NCI-H345 (cell line): ENCODE results near the gene BACH1.

ENCODE experiments used
- DNase-seq: peaks from one replicate; lab custom pipeline; 2025; lab: John Stamatoyannopoulos, UW

The BACH1 gene

DNA sequence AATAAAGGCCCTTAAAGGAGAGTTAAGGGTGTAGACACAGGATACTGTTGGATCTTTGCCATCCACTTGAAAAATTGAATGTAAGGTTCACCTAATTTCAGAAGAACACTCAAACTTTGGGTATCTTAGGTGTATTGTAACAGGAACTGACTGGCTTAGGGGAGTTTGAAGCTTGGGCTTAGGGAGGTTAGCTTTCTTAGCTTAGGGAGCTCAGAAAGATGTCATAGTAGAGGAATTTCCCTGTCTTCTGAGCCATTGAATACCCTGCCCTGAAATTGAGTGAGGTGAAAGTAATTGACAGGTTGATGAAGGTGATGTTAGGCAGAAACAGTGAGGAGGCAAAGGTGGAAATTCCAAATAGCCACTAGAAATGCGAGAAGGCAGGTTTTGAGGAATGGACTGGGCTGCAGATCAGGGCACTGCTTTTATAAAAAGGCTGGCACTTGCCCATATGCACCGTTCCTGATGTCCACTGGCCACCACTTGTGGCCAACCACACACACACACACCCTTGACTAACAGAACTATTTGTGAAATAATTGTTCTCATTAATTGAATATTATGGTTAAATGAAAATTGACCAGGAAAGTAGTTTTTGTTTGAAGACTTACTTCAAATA is 16.5 kb downstream of the BACH1 start:
- no peak for DNase-seq

DNA sequence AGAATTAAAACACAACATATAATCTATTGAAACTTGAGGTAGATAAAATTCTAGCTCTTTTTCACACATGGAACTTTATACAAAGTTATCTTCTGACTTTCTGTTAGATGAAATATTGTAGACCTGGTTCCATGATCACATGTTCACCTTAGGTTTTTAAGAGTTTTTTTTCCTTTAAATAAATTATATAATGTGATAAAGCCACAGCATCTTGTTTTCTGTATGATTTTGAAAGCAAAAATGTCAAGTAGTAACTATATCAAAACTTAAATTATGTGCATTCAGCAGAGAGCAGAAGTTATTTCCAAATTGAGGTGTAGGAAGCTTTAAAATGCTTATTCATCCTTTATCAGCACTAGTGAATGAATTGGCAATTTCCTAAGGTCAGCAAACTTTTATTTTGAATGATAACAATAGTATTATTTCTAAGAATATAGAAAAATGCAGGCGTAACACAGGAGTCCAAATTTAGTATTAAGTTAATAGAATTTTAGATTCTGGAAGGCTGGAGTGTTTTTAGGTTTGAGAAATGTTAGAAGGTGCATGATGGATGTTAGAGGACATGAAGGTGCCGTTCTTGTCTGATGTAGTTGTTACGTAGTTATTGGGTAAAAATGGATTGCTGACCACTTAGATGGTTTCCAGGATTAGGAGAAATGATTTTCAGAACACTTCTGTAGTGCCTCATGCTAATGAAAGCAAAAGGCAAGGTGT is 17.5 kb downstream of the BACH1 start:
- no peak for DNase-seq

- DNase-seq: no peak
Measured at GRCh38 chr21:29316806-29317205, 18.1 kb downstream of the BACH1 start.

- DNase-seq: peak; percentile 10
Measured at GRCh38 chr21:29318354-29318753, 19.6 kb downstream of the BACH1 start.

- DNase-seq: no peak
Measured at GRCh38 chr21:29320031-29320430, 21.3 kb downstream of the BACH1 start.

GRCh38 chr21:29321217-29321616 is 22.5 kb downstream of the BACH1 start:
- no peak for DNase-seq

- DNase-seq: no peak
Measured at GRCh38 chr21:29321932-29322928, 23.5 kb downstream of the BACH1 start.

DNA sequence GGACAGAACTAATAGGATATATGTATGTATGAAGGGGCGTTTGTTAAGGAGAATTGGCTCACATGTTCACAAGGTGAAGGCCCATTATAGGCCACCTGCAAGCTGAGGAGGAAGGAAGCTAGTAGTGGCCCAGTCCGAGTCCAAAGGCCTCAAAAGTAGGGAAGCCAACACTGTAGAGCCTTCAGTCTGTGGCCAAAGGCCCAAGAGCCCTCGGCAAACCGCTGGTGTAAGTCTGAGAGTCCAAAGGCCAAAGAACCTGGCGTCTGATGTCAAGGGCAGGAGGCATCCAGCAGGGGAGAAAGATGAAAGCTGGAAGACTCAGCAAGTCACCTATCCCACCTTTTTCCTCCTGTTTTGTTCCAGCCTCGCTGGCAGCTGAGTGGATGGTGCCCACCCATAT is 24.5 kb downstream of the BACH1 start:
- DNase-seq: no peak

DNA sequence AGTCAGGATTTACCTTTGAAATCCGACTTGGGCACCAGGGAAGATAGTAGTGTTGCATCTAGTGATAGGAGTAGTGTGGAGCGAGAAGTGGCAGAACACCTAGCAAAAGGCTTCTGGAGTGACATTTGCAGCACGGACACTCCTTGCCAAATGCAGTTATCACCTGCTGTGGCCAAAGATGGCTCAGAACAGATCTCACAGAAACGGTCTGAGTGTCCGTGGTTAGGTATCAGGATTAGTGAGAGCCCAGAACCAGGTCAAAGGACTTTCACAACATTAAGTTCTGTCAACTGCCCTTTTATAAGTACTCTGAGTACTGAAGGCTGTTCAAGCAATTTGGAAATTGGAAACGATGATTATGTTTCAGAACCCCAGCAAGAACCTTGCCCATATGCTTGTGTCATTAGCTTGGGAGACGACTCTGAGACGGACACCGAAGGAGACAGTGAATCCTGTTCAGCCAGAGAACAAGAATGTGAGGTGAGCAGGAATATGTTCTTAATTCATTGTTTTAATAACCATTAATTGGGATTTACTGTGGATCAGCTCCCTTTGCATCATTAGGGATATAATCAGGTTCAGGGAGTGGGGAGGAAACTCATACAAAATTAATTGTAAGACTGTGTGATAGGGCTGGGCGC is 28.3 kb downstream of the BACH1 start:
- no peak for DNase-seq

GRCh38 chr21:29329406-29329805 is 30.7 kb downstream of the BACH1 start:
- DNase-seq: no peak

DNA sequence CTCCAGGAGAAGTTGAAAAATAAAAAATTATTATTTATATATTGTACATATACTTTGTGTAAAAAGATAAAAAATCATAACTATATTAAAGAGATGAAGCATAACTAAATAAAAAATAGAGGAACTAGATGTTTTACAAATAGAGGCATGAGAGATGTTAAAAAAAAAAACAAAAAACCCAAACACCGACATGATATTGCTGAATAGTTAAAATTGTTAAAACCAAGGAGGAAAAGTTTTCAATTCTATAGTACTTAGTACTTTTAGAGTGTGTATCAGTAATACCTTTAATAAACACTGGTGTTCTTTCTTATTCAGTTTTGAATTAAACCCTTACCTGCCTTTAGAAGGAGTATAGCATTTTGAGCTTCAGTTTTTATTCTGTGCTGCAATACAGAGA is 32.1 kb downstream of the BACH1 start:
- DNase-seq: no peak

DNA sequence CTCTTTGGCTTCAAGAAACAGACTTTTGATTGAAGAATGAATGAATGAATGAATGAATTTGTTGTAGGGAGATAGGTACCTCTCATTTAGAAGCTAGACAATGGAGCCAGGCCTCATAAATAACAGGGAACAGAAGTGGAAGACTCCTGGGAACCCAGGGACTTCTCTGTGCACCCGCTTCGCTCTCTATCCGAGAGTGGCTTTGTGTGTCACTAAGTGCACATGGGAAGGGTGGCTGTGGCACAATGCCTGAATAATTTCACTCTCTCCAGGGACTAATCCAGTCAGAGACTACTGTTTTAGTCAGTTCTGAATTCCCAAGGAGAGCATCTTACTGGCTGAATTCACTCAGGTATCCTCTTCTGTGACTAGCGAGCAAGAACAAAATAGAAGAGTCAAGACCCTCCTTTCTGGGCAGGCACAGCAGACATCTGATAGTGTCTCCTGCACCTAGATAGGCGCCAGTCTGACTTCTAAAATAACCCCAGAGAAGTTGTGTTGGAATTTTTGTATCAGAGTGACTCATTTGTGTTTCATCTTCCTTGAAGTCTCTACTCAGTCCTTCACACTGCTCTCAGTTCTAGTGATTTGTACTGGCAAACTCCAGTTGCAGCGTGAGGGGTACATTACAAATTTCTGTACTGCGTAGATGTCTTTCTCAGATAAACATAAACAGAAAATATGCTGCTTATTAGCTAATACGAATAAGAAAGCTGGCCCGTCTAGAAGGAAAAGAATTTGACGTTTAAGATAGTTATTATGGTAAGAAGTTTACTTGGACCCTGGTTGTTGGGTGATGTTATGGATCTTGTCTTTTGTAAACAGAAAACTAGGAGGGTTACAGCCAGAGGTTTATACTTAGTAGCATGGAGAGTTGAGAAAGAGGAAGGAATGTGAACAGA is 34.0 kb downstream of the BACH1 start:
- DNase-seq: no peak

DNA sequence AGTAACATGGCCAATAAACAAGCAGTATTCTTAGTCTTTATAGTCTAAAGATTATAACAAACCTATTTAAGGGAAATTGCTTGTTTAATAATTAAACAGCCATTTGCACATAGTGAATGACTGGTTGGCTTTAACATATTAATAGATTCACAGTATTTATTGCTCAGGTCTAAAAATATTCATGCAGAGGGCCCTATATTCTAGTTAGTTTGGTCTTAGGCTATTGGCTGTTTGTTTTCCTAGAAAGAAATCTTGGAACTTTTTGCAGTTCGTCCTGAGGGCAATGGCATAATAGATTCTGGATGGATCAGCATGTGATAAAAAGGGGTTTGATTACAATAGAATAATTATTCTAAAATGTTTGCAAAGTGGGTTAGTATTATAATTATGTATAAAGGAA is 34.7 kb downstream of the BACH1 start:
- no peak for DNase-seq

- DNase-seq: no peak
Measured at GRCh38 chr21:29334717-29335428, 36.2 kb downstream of the BACH1 start.

DNA sequence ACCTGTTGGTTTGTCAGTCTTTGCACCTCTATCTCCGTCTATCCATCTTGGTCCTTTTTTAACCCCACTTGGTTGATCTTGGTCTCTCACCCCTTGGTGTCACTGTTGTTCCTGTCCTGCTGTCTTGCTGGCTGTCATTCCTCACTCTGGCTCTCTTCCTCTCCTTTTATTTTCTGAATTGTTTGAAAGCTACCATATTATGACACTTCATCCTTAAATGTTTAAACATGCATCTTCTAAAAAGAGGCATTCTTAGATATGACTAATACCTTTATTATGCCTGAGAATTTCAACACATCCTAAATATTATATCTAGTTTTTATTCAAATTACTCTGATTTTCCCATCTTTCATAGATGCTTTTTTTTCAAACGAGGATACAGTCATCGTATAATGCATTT is 37.0 kb downstream of the BACH1 start:
- no peak for DNase-seq

DNA sequence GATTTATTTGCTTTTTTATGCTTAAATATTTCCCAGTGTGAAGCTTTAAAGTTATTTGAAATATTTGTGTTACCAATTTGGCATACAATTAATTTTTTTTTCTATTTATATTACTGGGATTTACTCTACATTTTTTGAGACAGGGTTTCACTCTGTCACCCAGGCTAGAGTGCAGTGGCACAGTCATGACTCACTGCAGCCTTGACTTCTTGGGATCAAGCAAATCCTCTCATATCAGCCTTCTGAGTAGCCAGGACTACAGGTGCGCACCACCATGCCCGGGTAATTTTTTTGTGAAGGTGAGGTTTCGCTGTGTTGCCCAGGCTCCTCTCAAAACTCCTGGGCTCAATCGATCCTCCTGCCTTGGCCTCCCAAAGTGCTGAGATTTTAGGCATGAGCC is 39.5 kb downstream of the BACH1 start:
- DNase-seq: no peak

DNA sequence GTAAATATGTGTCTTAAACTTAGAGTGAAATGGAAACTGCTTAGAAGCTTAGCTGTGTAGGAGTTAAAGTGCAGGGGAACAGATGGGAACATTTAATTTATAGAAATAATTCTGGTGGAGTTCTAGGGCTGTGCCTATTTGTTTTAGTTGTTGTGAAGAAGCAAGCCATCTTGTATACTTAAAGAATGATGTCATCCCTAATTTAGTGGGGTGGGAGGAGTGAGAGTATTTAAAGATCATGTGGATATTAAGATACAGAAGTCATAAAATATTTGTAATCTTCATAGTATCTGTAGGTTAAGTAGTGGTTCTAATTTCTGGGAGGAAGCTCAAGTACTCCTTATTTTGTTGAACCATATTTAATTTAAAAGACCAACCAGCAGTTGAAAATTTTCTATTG is 41.5 kb downstream of the BACH1 start:
- no peak for DNase-seq

DNA sequence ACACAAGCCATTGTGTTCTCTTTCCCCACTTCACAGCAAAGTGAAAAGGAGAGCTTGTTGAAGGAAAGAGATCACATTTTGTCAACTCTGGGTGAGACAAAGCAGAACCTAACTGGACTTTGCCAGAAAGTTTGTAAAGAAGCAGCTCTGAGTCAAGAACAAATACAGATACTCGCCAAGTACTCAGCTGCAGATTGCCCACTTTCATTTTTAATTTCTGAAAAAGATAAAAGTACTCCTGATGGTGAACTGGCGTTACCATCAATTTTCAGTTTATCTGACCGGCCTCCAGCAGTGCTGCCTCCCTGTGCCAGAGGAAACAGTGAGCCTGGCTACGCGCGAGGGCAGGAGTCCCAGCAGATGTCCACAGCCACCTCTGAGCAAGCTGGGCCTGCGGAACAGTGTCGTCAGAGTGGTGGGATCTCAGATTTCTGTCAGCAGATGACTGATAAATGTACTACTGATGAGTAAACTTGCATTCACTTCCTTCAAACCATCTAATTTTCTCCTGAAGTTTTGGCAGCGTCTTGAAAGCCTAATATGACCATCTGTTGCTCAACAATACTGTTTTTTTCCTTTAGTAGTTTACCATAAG is 43.7 kb downstream of the BACH1 start:
- no peak for DNase-seq

GRCh38 chr21:29343519-29343918 is 44.8 kb downstream of the BACH1 start:
- no peak for DNase-seq

GRCh38 chr21:29346281-29346680 is 47.6 kb downstream of the BACH1 start:
- no peak for DNase-seq
